GM10248 (cell line): Measurements from ENCODE around the gene DPP10.

Experiments used
- CTCF ChIA-PET: fragments of 300-600 bp; sonication (Branson Sonifier 250); formaldehyde crosslinking; extraction: SDS; loops from one replicate; lab custom pipeline; 2021; ENCODE audit warnings: antibody characterized with exemption; lab: Yijun Ruan, JAX
- POLR2A ChIA-PET: fragments of 350-650 bp; sonication (Branson Sonifier 250); formaldehyde crosslinking; extraction: SDS; loops from one replicate; lab custom pipeline; 2020; ENCODE audit warnings: antibody characterized with exemption; lab: Yijun Ruan, JAX
- DNase-seq: peaks from one replicate; pipeline ENCODE4 v3.0.0; 2012; ENCODE audit errors: extremely low spot score
- TF ChIP-seq, protein P1 (sequence below): IDR thresholded peaks from 2 replicates; pipeline ENCODE4 v1.5.1; 2012; ENCODE audit warnings: mild to moderate bottlenecking, low read depth; ENCODE audit errors: extremely low read depth, missing control alignments, control extremely low read depth

Gene DPP10

DNA sequence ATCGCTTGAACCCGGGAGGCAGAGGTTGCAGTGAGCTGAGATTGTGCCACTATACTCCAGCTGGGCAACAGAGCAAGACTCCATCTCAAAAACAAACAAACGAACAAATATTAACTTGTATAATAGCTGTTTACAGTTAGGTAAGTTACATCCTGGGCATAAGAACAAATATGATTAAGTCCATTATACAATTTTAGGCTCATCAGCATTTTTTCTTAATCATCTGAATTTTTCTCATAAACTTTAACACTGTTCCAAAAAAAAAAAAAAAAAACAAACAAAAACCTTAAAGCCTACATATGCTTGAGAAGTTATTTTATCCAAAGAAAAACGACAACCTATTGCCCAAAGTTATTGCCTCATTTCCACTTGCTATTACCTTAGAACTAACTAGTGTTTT lies 1042.5 kb downstream of the DPP10 start:
- POLR2A ChIA-PET = no interaction called here

DNA sequence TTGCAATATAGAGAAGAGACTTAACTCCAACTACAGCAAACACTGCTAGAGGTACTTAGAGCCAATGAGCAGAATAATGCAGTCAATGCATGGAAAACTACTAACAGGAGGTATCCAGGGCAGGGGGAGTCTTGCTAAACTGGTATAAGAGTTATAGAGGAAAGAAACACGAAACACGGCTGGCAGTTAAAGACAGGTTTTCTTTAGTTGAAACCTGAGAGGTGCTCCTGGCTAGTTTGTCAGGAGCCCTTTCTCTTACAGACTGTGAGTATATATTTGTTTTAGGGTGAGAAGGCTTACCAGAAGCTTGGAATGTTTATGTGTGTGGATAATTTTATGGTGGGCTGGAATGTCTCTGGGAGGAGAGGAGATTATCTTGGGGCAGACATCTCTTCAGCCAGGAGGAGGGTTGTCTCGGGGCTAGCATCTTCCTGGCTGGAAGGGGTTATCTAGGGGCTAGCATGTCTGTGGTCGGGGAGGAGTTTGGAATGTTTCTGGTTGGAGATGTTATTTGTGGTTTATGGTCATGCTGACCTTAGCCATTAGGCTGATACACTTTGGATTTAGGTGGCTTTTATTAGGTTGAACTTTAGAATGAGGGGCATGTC lies 1048.8 kb downstream of the DPP10 start:
- ChIA-PET POLR2A (no interaction called here), CTCF (no interaction called here)

More for the DNA sequence above, 1042.5 kb downstream of the DPP10 start:
- CTCF ChIA-PET = no interaction called here
- DNase-seq = no peak
- TF ChIP-seq, protein P1, sequence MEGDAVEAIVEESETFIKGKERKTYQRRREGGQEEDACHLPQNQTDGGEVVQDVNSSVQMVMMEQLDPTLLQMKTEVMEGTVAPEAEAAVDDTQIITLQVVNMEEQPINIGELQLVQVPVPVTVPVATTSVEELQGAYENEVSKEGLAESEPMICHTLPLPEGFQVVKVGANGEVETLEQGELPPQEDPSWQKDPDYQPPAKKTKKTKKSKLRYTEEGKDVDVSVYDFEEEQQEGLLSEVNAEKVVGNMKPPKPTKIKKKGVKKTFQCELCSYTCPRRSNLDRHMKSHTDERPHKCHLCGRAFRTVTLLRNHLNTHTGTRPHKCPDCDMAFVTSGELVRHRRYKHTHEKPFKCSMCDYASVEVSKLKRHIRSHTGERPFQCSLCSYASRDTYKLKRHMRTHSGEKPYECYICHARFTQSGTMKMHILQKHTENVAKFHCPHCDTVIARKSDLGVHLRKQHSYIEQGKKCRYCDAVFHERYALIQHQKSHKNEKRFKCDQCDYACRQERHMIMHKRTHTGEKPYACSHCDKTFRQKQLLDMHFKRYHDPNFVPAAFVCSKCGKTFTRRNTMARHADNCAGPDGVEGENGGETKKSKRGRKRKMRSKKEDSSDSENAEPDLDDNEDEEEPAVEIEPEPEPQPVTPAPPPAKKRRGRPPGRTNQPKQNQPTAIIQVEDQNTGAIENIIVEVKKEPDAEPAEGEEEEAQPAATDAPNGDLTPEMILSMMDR = no peak

DNA sequence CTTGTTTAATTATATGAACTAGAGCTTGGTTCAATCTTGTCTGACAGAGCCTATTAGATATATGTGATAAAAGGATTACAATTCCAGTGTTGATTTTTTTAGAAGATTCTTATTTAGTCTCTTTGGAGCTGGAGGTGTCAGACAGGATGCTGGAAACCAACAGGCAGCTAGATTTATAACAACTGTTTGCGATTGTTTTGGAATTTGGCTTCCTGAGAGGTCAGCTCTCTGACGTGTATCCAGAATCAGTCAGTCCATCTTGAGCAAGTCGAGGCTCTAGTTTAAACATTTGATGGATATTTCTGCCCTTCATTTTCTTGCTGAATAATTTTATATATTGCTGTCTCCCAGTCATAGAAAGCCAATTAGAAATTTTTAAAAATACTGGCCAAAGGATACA lies 1062.9 kb downstream of the DPP10 start:
- CTCF ChIA-PET = interaction anchor here (1.6 to 1.7 kb wide), 2 partner anchors 9 to 11 kb away, joined by 3 to 5 read pairs; no protein-coding TSS in a partner anchor
- POLR2A ChIA-PET = no interaction called here
- TF ChIP-seq, protein P1 = no peak
- DNase-seq = no peak

More for the DNA sequence above, 1048.8 kb downstream of the DPP10 start:
- DNase-seq = no peak
- TF ChIP-seq, protein P1 = no peak

DNA sequence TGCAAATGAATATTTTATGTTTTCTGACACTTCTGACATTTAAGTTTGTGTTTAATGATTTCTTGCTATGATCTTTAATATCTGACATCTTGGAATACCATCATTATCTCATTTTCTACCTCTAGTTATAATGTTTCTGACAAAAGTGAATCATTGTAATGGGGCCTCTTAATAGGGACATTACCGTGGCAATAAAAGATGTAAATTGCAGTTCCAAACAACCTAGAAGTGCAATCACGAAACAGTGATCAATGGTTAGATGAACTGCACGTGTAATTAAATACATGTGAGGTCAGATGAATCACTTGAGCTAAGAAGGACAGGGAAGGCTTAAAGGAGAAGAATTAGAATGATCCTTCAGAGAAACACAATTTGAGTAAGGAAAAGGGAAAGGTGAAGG lies 1078.3 kb downstream of the DPP10 start:
- ChIA-PET CTCF (no interaction called here), POLR2A (no interaction called here)
- no peak for DNase-seq
- TF ChIP-seq, protein P1 = no peak

DNA sequence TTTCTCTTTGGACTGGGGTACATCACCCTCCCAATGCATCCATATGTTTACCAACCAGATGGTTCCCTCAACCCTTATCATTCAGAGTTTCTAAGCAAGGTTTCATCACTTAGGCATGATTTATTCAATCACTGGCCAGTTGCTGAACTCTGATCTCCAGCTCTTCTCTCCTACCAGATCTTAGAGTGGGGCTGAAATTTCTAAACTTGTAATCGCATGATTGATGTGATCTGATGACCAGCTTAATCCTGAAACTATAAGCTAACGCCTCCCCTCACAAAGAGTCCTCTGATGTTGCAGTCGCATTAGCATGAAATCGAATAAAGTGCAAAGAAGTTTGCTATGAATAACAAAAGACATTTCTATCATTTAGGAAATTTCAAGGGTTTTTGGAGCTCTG lies 1082.0 kb downstream of the DPP10 start:
- TF ChIP-seq, protein P1 = no peak
- DNase-seq = no peak
- CTCF ChIA-PET = interaction anchor here (1.1 kb wide), 1 partner anchor 22 kb away, joined by 3 read pairs; no protein-coding TSS in a partner anchor
- POLR2A ChIA-PET = no interaction called here

DNA sequence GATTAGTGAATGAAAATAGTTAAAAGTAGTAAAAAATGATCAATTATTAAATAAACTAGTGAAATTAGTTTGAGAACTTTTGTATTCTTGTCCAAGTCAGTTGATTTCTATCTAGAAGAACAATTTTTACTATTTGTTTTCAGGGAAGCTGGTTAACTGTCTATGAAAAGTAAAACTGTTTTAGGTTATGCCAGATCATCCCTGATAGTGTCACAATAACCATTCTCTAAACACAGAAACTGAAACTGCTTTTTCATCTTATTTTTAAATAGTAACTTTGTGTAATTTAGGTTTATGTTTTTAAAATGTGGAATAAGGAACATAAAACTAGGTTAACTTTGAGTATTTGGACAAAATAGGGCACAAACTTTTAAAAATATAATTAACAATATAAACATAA lies 1087.2 kb downstream of the DPP10 start:
- TF ChIP-seq, protein P1 = no peak
- ChIA-PET POLR2A (no interaction called here), CTCF (no interaction called here)
- no peak for DNase-seq
